WTC11 (cell line): ENCODE results near the gene PSMD6. TPM values are rescaled to one million over a fixed set of nuclear protein-coding genes. Genes with fewer than 3 reads are reported as not detected.

Experiments
- ATAC-seq: fragments of 200-7000 bp; cut with Tn5 transposase; 2 replicates; pipeline ENCODE4 v1.10.0; 2021; ENCODE audit warnings: mild to moderate bottlenecking, moderate library complexity
- CTCF ChIA-PET: fragments of 300-600 bp; sonication (Branson Sonifier 250); formaldehyde crosslinking; loops from one replicate; lab custom pipeline; 2021; ENCODE audit warnings: antibody characterized with exemption; lab: Charles Lee
- POLR2A ChIA-PET: fragments of 350-600 bp; sonication (Branson Sonifier 250); formaldehyde crosslinking; loops from one replicate; lab custom pipeline; 2021; ENCODE audit warnings: antibody characterized with exemption; lab: Charles Lee
- DNase-seq: peaks from one replicate; pipeline ENCODE4 v3.0.0; 2021; ENCODE audit warnings: low spot score
- H3K27ac Mint-ChIP-seq: 2 replicates; pipeline ENCODE4 v1.8.0; 2021; ENCODE audit warnings: mixed read lengths
- H3K27me3 Mint-ChIP-seq: 2 replicates; pipeline ENCODE4 v1.8.0; 2021; ENCODE audit warnings: low read depth, mild to moderate bottlenecking, moderate library complexity, mixed read lengths
- H3K36me3 Mint-ChIP-seq: 2 replicates; pipeline ENCODE4 v1.8.0; 2021; ENCODE audit warnings: mixed read lengths
- H3K4me1 Mint-ChIP-seq: 2 replicates; pipeline ENCODE4 v1.8.0; 2022; ENCODE audit warnings: mixed read lengths
- H3K4me3 Mint-ChIP-seq: 2 replicates; pipeline ENCODE4 v1.8.0; 2021; ENCODE audit warnings: mild to moderate bottlenecking, moderate library complexity, mixed read lengths
- H3K9me3 Mint-ChIP-seq: 2 replicates; pipeline ENCODE4 v1.8.0; 2021; ENCODE audit warnings: mixed read lengths
- CREB1 ChIP-seq: sonication (generic); formaldehyde crosslinking; IDR thresholded peaks from 2 replicates; pipeline ENCODE4 v1.8.0; 2023; ENCODE audit warnings: mild to moderate bottlenecking, missing genetic modification reagents
- EMX1 ChIP-seq: fragments of 250-450 bp; sonication (Bioruptor Pico); IDR thresholded peaks from 2 replicates; pipeline ENCODE4 v1.8.0; 2021; ENCODE audit warnings: mild to moderate bottlenecking
- FOXK1 ChIP-seq: sonication (generic); formaldehyde crosslinking; IDR thresholded peaks from 2 replicates; pipeline ENCODE4 v1.8.0; 2022; ENCODE audit warnings: mild to moderate bottlenecking, moderate library complexity, missing genetic modification reagents
- FOXP1 ChIP-seq: sonication (generic); formaldehyde crosslinking; IDR thresholded peaks from 2 replicates; pipeline ENCODE4 v1.8.0; 2022; ENCODE audit warnings: missing genetic modification reagents, mild to moderate bottlenecking, moderate library complexity, borderline replicate concordance
- IRF2 ChIP-seq: sonication (generic); formaldehyde crosslinking; IDR thresholded peaks from 2 replicates; pipeline ENCODE4 v1.8.0; 2022; ENCODE audit warnings: low read depth, missing genetic modification reagents, borderline replicate concordance
- NFE2L1 ChIP-seq: sonication (generic); formaldehyde crosslinking; IDR thresholded peaks from 2 replicates; pipeline ENCODE4 v1.8.1; 2023; ENCODE audit warnings: missing genetic modification reagents
- NFYB ChIP-seq: sonication (generic); formaldehyde crosslinking; conservative IDR thresholded peaks from 2 replicates; pipeline ENCODE4 v1.8.0; 2022; ENCODE audit warnings: low read depth, missing genetic modification reagents
- OVOL2 ChIP-seq: fragments of 250-450 bp; sonication (Bioruptor Pico); IDR thresholded peaks from 2 replicates; pipeline ENCODE4 v1.9.0; 2021; ENCODE audit warnings: mild to moderate bottlenecking, borderline replicate concordance
- PRRX2 ChIP-seq: fragments of 250-450 bp; sonication (Bioruptor Pico); IDR thresholded peaks from 2 replicates; pipeline ENCODE4 v1.8.0; 2021; ENCODE audit warnings: mild to moderate bottlenecking
- SMAD3 ChIP-seq: sonication (generic); formaldehyde crosslinking; IDR thresholded peaks from 2 replicates; pipeline ENCODE4 v1.8.0; 2022; ENCODE audit warnings: missing genetic modification reagents, mild to moderate bottlenecking, borderline replicate concordance
- SMAD4 ChIP-seq: sonication (generic); formaldehyde crosslinking; IDR thresholded peaks from 2 replicates; pipeline ENCODE4 v1.8.0; 2022; ENCODE audit warnings: mild to moderate bottlenecking, missing genetic modification reagents
- SP1 ChIP-seq: sonication (generic); formaldehyde crosslinking; conservative IDR thresholded peaks from 2 replicates; pipeline ENCODE4 v1.8.1; 2022; ENCODE audit warnings: missing genetic modification reagents
- ZNF232 ChIP-seq: sonication (generic); formaldehyde crosslinking; IDR thresholded peaks from 2 replicates; pipeline ENCODE4 v1.8.0; 2022; ENCODE audit warnings: mild to moderate bottlenecking, missing genetic modification reagents
- ZNF317 ChIP-seq: sonication (generic); formaldehyde crosslinking; IDR thresholded peaks from 2 replicates; pipeline ENCODE4 v1.8.1; 2023; ENCODE audit warnings: low read depth, mild to moderate bottlenecking, moderate library complexity, missing genetic modification reagents, borderline replicate concordance
- total RNA-seq: library from RNA; stranded (reverse); gene quantifications from 3 replicates; pipeline ENCODE4 v1.2.3, GENCODE V29; 2021
- TF ChIP-seq, protein P1 (sequence below): fragments of 250-450 bp; sonication (Bioruptor Pico); IDR thresholded peaks from 2 replicates; pipeline ENCODE4 v2.1.2; 2022; ENCODE audit warnings: mild to moderate bottlenecking, moderate library complexity
- TF ChIP-seq, protein P2 (sequence below): sonication (generic); formaldehyde crosslinking; IDR thresholded peaks from 2 replicates; pipeline ENCODE4 v1.8.0; 2023; ENCODE audit warnings: missing genetic modification reagents
- TF ChIP-seq, protein P3 (sequence below): sonication (generic); formaldehyde crosslinking; IDR thresholded peaks from 2 replicates; pipeline ENCODE4 v1.8.0; 2022; ENCODE audit warnings: mild to moderate bottlenecking, missing genetic modification reagents
- TF ChIP-seq, protein P4 (sequence below): sonication (generic); formaldehyde crosslinking; conservative IDR thresholded peaks from 2 replicates; pipeline ENCODE4 v1.8.1; 2022; ENCODE audit warnings: mild to moderate bottlenecking, missing genetic modification reagents
- TF ChIP-seq, protein P5 (sequence below): sonication (generic); formaldehyde crosslinking; IDR thresholded peaks from 2 replicates; pipeline ENCODE4 v1.8.1; 2023; ENCODE audit warnings: mild to moderate bottlenecking, missing genetic modification reagents
- TF ChIP-seq, protein P6 (sequence below): fragments of 250-450 bp; sonication (Bioruptor Pico); IDR thresholded peaks from 2 replicates; pipeline ENCODE4 v1.9.0; 2021; ENCODE audit warnings: mild to moderate bottlenecking
- TF ChIP-seq, protein P7 (sequence below): fragments of 250-450 bp; sonication (Bioruptor Pico); IDR thresholded peaks from 2 replicates; pipeline ENCODE4 v1.9.0; 2021; ENCODE audit warnings: mild to moderate bottlenecking

PSMD6 gene
- total RNA-seq, 1 experiment from 2014 or later, result 105 TPM

DNA sequence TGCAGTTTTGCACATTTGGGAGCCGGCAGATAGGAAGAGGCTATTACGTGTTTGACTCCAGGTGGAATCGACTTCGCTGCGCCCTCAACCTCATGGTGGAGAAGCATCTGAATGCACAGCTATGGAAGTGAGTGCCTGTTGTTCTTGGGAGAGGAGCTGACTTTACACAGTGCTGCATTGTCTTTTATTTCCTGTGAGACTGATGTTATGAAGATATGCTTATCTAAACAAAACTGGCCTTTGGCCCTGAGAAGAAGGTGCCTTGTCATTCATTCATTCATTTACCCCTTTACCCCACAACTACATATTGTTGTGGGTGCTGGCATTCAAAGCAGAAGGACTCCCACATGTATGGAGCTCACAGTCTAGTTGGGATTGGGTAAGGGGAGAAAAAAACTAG is 32.6 kb downstream of the PSMD6 start:
- DNase-seq (no peak), ATAC-seq (no peak)
- H3K9me3 Mint-ChIP-seq, result no peaks in the 10 kb centered on the region
- H3K27ac Mint-ChIP-seq, result no peak overlapping the region
- H3K4me1 Mint-ChIP-seq, result peaks cover 15% of the 10 kb centered on the region
- H3K36me3 Mint-ChIP-seq, result peaks cover 46% of the 10 kb centered on the region
- H3K27me3 Mint-ChIP-seq, result no peaks in the 10 kb centered on the region
- TF ChIP-seq OVOL2 (CRISPR knock-in tag), result no peak
- TF ChIP-seq, protein P1, sequence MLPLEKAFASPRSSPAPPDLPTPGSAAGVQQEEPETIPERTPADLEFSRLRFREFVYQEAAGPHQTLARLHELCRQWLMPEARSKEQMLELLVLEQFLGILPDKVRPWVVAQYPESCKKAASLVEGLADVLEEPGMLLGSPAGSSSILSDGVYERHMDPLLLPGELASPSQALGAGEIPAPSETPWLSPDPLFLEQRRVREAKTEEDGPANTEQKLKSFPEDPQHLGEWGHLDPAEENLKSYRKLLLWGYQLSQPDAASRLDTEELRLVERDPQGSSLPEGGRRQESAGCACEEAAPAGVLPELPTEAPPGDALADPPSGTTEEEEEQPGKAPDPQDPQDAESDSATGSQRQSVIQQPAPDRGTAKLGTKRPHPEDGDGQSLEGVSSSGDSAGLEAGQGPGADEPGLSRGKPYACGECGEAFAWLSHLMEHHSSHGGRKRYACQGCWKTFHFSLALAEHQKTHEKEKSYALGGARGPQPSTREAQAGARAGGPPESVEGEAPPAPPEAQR, result no peak
- ChIA-PET CTCF (interaction anchor here (0.7 to 6.0 kb wide), 2 partner anchors 29 to 450 kb away, joined by 3 to 36 read pairs; no protein-coding TSS in a partner anchor), POLR2A (no interaction called here)
- no peak overlapping the region for H3K4me3 Mint-ChIP-seq

DNA sequence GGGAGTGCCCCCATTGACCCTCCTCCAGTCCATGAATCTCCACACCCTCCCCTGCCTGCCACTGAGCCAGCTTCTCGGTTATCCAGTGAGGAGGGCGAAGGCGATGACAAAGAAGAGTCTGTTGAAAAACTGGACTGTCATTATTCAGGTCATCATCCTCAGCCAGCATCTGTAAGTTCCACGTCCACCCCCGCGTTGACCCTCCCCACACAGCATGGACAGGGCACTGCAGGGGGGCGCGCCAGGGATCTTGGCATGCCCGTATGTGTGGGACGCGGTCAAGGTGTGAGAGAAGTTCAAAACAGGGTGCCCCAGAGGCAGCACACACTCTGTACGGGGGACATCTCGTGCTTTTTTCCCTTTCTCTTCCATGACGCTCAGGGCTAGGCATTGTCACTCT is 33.1 kb downstream of the PSMD6 start:
- Mint-ChIP-seq H3K36me3 (peaks cover 41% of the 10 kb centered on the region), H3K9me3 (no peaks in the 10 kb centered on the region), H3K27ac (no peak overlapping the region), H3K27me3 (no peaks in the 10 kb centered on the region), H3K4me3 (no peak overlapping the region), H3K4me1 (peaks cover 15% of the 10 kb centered on the region)
- ATAC-seq, result no peak
- no peak for TF ChIP-seq FOXP1 (CRISPR knock-in tag)
- TF ChIP-seq NFE2L1, result no peak
- TF ChIP-seq ZNF232, result no peak
- TF ChIP-seq CREB1, result no peak
- TF ChIP-seq, protein P2, sequence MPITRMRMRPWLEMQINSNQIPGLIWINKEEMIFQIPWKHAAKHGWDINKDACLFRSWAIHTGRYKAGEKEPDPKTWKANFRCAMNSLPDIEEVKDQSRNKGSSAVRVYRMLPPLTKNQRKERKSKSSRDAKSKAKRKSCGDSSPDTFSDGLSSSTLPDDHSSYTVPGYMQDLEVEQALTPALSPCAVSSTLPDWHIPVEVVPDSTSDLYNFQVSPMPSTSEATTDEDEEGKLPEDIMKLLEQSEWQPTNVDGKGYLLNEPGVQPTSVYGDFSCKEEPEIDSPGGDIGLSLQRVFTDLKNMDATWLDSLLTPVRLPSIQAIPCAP (CRISPR knock-in tag), result no peak
- TF ChIP-seq, protein P3, sequence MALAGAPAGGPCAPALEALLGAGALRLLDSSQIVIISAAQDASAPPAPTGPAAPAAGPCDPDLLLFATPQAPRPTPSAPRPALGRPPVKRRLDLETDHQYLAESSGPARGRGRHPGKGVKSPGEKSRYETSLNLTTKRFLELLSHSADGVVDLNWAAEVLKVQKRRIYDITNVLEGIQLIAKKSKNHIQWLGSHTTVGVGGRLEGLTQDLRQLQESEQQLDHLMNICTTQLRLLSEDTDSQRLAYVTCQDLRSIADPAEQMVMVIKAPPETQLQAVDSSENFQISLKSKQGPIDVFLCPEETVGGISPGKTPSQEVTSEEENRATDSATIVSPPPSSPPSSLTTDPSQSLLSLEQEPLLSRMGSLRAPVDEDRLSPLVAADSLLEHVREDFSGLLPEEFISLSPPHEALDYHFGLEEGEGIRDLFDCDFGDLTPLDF (CRISPR knock-in tag), result no peak
- no peak for TF ChIP-seq SMAD3 (CRISPR knock-in tag)
- TF ChIP-seq, protein P4, sequence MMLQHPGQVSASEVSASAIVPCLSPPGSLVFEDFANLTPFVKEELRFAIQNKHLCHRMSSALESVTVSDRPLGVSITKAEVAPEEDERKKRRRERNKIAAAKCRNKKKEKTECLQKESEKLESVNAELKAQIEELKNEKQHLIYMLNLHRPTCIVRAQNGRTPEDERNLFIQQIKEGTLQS (CRISPR knock-in tag), result no peak
- no peak for TF ChIP-seq FOXK1
- no peak for TF ChIP-seq SP1 (CRISPR knock-in tag)
- TF ChIP-seq, protein P1, result no peak
- no peak for TF ChIP-seq SMAD4 (CRISPR knock-in tag)
- TF ChIP-seq EMX1 (CRISPR knock-in tag), result no peak
- no peak for TF ChIP-seq NFYB
- no peak for TF ChIP-seq ZNF317 (CRISPR knock-in tag)
- TF ChIP-seq, protein P5, sequence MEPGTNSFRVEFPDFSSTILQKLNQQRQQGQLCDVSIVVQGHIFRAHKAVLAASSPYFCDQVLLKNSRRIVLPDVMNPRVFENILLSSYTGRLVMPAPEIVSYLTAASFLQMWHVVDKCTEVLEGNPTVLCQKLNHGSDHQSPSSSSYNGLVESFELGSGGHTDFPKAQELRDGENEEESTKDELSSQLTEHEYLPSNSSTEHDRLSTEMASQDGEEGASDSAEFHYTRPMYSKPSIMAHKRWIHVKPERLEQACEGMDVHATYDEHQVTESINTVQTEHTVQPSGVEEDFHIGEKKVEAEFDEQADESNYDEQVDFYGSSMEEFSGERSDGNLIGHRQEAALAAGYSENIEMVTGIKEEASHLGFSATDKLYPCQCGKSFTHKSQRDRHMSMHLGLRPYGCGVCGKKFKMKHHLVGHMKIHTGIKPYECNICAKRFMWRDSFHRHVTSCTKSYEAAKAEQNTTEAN, result no peak
- TF ChIP-seq PRRX2 (CRISPR knock-in tag), result no peak
- TF ChIP-seq, protein P6, sequence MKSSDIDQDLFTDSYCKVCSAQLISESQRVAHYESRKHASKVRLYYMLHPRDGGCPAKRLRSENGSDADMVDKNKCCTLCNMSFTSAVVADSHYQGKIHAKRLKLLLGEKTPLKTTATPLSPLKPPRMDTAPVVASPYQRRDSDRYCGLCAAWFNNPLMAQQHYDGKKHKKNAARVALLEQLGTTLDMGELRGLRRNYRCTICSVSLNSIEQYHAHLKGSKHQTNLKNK, result no peak
- TF ChIP-seq, protein P7, sequence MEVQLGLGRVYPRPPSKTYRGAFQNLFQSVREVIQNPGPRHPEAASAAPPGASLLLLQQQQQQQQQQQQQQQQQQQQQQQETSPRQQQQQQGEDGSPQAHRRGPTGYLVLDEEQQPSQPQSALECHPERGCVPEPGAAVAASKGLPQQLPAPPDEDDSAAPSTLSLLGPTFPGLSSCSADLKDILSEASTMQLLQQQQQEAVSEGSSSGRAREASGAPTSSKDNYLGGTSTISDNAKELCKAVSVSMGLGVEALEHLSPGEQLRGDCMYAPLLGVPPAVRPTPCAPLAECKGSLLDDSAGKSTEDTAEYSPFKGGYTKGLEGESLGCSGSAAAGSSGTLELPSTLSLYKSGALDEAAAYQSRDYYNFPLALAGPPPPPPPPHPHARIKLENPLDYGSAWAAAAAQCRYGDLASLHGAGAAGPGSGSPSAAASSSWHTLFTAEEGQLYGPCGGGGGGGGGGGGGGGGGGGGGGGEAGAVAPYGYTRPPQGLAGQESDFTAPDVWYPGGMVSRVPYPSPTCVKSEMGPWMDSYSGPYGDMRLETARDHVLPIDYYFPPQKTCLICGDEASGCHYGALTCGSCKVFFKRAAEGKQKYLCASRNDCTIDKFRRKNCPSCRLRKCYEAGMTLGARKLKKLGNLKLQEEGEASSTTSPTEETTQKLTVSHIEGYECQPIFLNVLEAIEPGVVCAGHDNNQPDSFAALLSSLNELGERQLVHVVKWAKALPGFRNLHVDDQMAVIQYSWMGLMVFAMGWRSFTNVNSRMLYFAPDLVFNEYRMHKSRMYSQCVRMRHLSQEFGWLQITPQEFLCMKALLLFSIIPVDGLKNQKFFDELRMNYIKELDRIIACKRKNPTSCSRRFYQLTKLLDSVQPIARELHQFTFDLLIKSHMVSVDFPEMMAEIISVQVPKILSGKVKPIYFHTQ (CRISPR knock-in tag), result no peak
- no peak for TF ChIP-seq IRF2 (CRISPR knock-in tag)
- no peak for DNase-seq
- CTCF ChIA-PET, result interaction anchor here (6.0 kb wide), 1 partner anchor 28 kb away, joined by 36 read pairs; no protein-coding TSS in a partner anchor
- POLR2A ChIA-PET, result no interaction called here
